ENCODE measurements around the gene LPP.

- TF ChIP-seq CTCF (IDR thresholded peaks at IDR 0.05; ENCODE audit: low read depth, low read length, poor library complexity, severe bottlenecking): no peak
- no peak for TF ChIP-seq EZH2phosphoT487 (IDR thresholded peaks at IDR 0.05; ENCODE audit: borderline replicate concordance, low read length)
Observed at GRCh38 chr3:188176884-188177283, 22.9 kb downstream of the LPP start.
